ENCODE measurements around the gene APBA3. TPM values are rescaled to one million over a fixed set of nuclear protein-coding genes. Genes with fewer than 3 reads are reported as not detected.

Gene APBA3
- total RNA-seq, 1 donor from 2014 or later = 24.7 TPM

DNA sequence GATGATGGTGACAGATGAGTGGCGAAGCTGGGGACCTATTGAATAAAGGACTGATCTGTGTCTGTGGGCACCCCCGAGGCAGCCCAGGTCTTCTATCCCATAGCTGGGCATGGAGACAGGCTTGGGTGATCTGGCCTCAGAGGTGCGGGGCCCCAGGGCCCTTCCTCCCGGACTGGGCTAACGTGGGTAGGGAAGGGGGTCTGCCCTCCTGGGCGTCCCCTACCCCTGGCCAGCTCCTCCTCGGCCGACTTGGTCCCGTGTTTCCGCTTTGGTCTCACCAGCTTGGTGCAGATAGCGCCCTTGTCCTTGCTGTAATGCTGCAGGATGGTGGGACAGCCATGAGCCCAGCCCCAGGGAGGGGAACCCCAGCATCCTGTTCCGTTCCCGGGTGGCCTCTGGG is 21.4 kb upstream of the APBA3 start:
- Mint-ChIP-seq H3K36me3 (ENCODE audit: unreplicated experiment) (no peaks in the 10 kb centered on the region), H3K4me3 (ENCODE audit: unreplicated experiment) (no peak overlapping the region), H3K27ac (ENCODE audit: unreplicated experiment) (no peak overlapping the region), H3K4me1 (ENCODE audit: unreplicated experiment) (peaks cover 6% of the 10 kb centered on the region), H3K27me3 (ENCODE audit: unreplicated experiment) (peaks cover 21% of the 10 kb centered on the region), H3K9me3 (ENCODE audit: unreplicated experiment) (peaks cover 10% of the 10 kb centered on the region)
- TF ChIP-seq, protein P1, sequence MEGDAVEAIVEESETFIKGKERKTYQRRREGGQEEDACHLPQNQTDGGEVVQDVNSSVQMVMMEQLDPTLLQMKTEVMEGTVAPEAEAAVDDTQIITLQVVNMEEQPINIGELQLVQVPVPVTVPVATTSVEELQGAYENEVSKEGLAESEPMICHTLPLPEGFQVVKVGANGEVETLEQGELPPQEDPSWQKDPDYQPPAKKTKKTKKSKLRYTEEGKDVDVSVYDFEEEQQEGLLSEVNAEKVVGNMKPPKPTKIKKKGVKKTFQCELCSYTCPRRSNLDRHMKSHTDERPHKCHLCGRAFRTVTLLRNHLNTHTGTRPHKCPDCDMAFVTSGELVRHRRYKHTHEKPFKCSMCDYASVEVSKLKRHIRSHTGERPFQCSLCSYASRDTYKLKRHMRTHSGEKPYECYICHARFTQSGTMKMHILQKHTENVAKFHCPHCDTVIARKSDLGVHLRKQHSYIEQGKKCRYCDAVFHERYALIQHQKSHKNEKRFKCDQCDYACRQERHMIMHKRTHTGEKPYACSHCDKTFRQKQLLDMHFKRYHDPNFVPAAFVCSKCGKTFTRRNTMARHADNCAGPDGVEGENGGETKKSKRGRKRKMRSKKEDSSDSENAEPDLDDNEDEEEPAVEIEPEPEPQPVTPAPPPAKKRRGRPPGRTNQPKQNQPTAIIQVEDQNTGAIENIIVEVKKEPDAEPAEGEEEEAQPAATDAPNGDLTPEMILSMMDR (IDR thresholded peaks at IDR 0.05) = no peak
- no peak for DNase-seq (ENCODE audit: extremely low spot score, unreplicated experiment)

DNA sequence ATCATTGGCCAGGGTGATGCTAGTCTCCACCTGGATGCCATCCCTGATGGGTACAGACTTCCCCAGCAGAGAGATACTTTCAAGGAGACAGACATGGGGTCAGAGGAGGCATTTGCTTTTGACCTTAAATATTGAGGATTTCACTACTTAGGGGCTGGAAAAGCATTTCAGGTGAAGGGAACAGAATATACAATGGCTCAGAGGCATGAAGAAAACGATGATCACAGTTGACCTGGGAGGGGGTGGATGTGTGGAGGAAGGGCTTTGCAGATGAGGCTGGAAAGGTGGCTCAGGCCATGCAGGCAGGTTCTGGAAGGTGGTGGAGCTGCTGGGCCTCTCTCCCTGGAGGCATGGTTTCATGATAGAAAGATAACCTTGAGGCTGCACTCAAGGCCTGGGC is 20.8 kb upstream of the APBA3 start:
- no peak overlapping the region for H3K27ac Mint-ChIP-seq (ENCODE audit: unreplicated experiment)
- H3K4me1 Mint-ChIP-seq (ENCODE audit: unreplicated experiment) = peaks cover 6% of the 10 kb centered on the region
- TF ChIP-seq, protein P1 (IDR thresholded peaks at IDR 0.05) = no peak
- H3K27me3 Mint-ChIP-seq (ENCODE audit: unreplicated experiment) = peaks cover 21% of the 10 kb centered on the region
- no peaks in the 10 kb centered on the region for H3K36me3 Mint-ChIP-seq (ENCODE audit: unreplicated experiment)
- no peak overlapping the region for H3K4me3 Mint-ChIP-seq (ENCODE audit: unreplicated experiment)
- peaks cover 10% of the 10 kb centered on the region for H3K9me3 Mint-ChIP-seq (ENCODE audit: unreplicated experiment)
- no peak for DNase-seq (ENCODE audit: extremely low spot score, unreplicated experiment)

DNA sequence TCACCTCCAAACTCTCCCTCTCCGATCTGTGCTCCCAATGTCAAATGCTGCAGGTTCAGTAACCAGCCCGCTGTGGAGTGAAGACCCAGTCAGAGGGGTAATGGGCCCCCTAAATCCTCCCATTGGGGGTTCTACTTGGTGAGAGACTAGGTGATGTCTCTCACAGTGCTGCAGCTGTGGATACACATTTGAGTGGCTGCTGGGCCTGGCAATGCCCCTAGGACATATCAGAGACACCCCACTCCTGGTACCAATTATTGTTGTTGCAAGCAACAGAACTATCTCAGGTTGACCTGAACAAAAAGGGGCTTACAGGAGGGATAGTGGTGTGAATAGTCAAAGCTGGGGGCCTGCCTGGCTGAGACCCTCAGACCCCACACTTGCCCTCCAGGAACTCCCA is 20.1 kb upstream of the APBA3 start:
- no peaks in the 10 kb centered on the region for H3K36me3 Mint-ChIP-seq (ENCODE audit: unreplicated experiment)
- no peak overlapping the region for H3K27ac Mint-ChIP-seq (ENCODE audit: unreplicated experiment)
- DNase-seq (ENCODE audit: extremely low spot score, unreplicated experiment) = no peak
- TF ChIP-seq, protein P1 (IDR thresholded peaks at IDR 0.05) = no peak
- no peak overlapping the region for H3K4me3 Mint-ChIP-seq (ENCODE audit: unreplicated experiment)
- H3K27me3 Mint-ChIP-seq (ENCODE audit: unreplicated experiment) = peaks cover 15% of the 10 kb centered on the region
- peaks cover 10% of the 10 kb centered on the region for H3K9me3 Mint-ChIP-seq (ENCODE audit: unreplicated experiment)
- peaks cover 6% of the 10 kb centered on the region for H3K4me1 Mint-ChIP-seq (ENCODE audit: unreplicated experiment)

DNA sequence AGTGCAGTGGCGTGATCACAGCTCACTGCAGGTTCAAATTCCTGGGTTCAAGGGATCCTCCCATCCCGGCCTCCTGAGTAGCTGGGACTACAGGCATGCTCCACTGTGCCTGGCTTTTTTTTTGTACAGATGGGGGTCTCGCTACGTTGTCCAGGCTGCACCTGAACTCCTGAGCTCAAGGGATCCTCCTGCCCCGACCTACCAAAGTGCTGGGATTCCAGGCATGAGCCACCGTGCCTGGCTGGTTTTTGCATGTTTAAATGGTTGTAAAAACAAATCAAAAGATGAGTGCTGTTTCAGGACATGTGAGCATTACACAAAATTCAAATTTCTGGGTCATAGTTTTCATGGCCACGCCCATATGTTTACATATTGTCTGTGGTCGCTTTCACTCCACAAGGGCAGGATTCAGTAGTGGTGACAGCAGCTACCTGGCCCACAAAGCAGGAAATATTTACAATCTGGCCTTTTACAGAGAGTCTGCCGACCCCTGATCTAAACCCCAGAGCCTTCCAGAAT is 19.4 kb upstream of the APBA3 start:
- Mint-ChIP-seq H3K4me1 (ENCODE audit: unreplicated experiment) (peaks cover 6% of the 10 kb centered on the region), H3K27ac (ENCODE audit: unreplicated experiment) (no peak overlapping the region), H3K4me3 (ENCODE audit: unreplicated experiment) (no peak overlapping the region), H3K36me3 (ENCODE audit: unreplicated experiment) (no peaks in the 10 kb centered on the region), H3K9me3 (ENCODE audit: unreplicated experiment) (peaks cover 10% of the 10 kb centered on the region), H3K27me3 (ENCODE audit: unreplicated experiment) (peaks cover 14% of the 10 kb centered on the region)
- DNase-seq (ENCODE audit: extremely low spot score, unreplicated experiment) = no peak
- TF ChIP-seq, protein P1 (IDR thresholded peaks at IDR 0.05) = no peak

DNA sequence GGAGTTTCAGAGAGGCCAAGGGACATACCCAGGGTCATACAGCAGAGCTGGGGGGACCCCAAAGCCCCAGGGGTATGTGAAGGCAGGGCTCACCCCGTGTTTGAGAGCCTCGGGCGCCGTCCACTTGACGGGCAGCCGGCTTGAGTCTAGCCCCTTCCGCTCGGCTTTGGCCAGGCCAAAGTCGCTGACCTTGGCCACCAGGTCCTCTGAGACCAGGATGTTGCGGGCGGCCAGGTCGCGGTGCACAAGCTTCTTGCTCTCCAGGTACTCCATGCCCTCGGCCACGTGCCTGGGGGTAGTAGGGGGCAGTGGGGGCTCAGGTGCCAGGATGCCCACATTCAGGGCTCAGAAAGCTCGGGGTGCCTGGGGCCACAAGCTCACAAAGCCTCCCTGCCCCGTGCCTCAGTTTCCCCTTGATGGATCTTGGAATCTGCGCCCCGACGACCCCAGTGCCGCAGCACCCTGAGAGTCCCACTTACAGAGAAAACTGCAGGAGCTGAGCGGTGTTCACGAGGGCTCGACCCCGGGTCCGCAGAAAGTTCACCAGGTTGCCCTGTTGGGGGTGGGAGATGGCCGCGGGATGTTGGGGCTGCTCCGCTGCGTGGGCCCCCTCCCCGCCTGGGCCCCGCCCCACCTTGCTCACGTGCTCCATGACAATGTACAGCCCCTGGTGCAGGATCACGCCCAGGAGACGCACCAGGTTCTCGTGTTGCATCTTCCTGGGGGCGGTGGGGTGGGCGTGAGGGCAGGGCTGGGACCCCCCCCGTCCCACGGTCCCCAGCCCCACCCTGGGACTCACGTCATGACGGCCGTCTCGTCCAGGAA is 17.6 kb upstream of the APBA3 start:
- Mint-ChIP-seq H3K4me3 (ENCODE audit: unreplicated experiment) (no peak overlapping the region), H3K4me1 (ENCODE audit: unreplicated experiment) (no peaks in the 10 kb centered on the region), H3K27me3 (ENCODE audit: unreplicated experiment) (peaks cover 2% of the 10 kb centered on the region), H3K27ac (ENCODE audit: unreplicated experiment) (no peak overlapping the region), H3K9me3 (ENCODE audit: unreplicated experiment) (peaks cover 10% of the 10 kb centered on the region), H3K36me3 (ENCODE audit: unreplicated experiment) (no peaks in the 10 kb centered on the region)
- TF ChIP-seq, protein P1 (IDR thresholded peaks at IDR 0.05) = no peak
- DNase-seq (ENCODE audit: extremely low spot score, unreplicated experiment) = no peak
